ENCODE measurements around the gene MMP20. TPM values are rescaled to one million over a fixed set of nuclear protein-coding genes. Genes with fewer than 3 reads are reported as not detected.

The MMP20 gene
- total and polyA plus RNA-seq, 2 experiments from 2014 or later, result not detected

DNA sequence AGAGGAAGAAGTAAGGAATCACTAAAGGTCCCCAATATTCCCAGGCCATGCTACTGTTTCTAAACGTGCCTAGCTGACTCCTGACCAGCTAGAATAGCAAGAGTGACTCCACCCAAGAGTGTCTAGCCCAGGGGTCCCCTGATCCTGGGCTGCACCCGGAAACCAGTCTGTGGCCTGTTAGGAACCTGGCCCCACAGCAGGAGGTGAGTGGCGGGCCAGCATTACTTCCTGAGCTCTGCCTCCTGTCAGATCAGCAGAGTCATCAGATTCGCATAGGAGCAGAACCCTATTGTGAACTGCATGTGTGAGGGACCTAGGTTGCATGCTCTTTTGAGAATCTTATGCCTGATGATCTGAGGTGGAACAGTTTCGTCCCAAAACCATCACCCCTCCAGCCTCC is 2.0 kb downstream of the MMP20 start:
- DNase-seq (ENCODE audit: low read depth in 1 of 2, low spot score in 1 of 2), result no peak
- H3K27me3 ChIP-seq, result no peaks in the 10 kb centered on the region
- no peaks in the 10 kb centered on the region for H3K9me3 ChIP-seq (ENCODE audit: low read depth)
- H3K4me1 ChIP-seq (ENCODE audit: low read depth), result no peaks in the 10 kb centered on the region
- H3K36me3 ChIP-seq, result no peaks in the 10 kb centered on the region
- no peak overlapping the region for H3K4me3 ChIP-seq
- no peak overlapping the region for H3K27ac ChIP-seq
- no peak for TF ChIP-seq CTCF (IDR thresholded peaks at IDR 0.05; ENCODE audit: low read depth, low read length)

GRCh38 chr11:102622258-102622657 is 2.9 kb downstream of the MMP20 start:
- no peak overlapping the region for H3K27ac ChIP-seq
- no peaks in the 10 kb centered on the region for H3K27me3 ChIP-seq
- no peaks in the 10 kb centered on the region for H3K36me3 ChIP-seq
- TF ChIP-seq CTCF (IDR thresholded peaks at IDR 0.05; ENCODE audit: low read depth, low read length), result no peak
- H3K9me3 ChIP-seq (ENCODE audit: low read depth), result no peaks in the 10 kb centered on the region
- no peak overlapping the region for H3K4me3 ChIP-seq
- no peaks in the 10 kb centered on the region for H3K4me1 ChIP-seq (ENCODE audit: low read depth)
- DNase-seq (ENCODE audit: low read depth in 1 of 2, low spot score in 1 of 2), result no peak

GRCh38 chr11:102620818-102621561 is 4.1 kb downstream of the MMP20 start:
- no peak for TF ChIP-seq CTCF (IDR thresholded peaks at IDR 0.05; ENCODE audit: low read depth, low read length)
- H3K36me3 ChIP-seq, result no peaks in the 10 kb centered on the region
- no peaks in the 10 kb centered on the region for H3K4me1 ChIP-seq (ENCODE audit: low read depth)
- no peaks in the 10 kb centered on the region for H3K9me3 ChIP-seq (ENCODE audit: low read depth)
- H3K27me3 ChIP-seq, result no peaks in the 10 kb centered on the region
- H3K27ac ChIP-seq, result no peak overlapping the region
- H3K4me3 ChIP-seq, result no peak overlapping the region
- DNase-seq (ENCODE audit: low read depth in 1 of 2, low spot score in 1 of 2), result peak in 1 of 2 donors; percentile 78

GRCh38 chr11:102620179-102620578 is 5.0 kb downstream of the MMP20 start:
- Histone ChIP-seq H3K4me3 (no peak overlapping the region), H3K9me3 (ENCODE audit: low read depth) (no peaks in the 10 kb centered on the region), H3K4me1 (ENCODE audit: low read depth) (no peaks in the 10 kb centered on the region), H3K27me3 (no peaks in the 10 kb centered on the region), H3K36me3 (no peaks in the 10 kb centered on the region), H3K27ac (no peak overlapping the region)
- no peak for DNase-seq (ENCODE audit: low read depth in 1 of 2, low spot score in 1 of 2)
- TF ChIP-seq CTCF (IDR thresholded peaks at IDR 0.05; ENCODE audit: low read depth, low read length), result no peak

DNA sequence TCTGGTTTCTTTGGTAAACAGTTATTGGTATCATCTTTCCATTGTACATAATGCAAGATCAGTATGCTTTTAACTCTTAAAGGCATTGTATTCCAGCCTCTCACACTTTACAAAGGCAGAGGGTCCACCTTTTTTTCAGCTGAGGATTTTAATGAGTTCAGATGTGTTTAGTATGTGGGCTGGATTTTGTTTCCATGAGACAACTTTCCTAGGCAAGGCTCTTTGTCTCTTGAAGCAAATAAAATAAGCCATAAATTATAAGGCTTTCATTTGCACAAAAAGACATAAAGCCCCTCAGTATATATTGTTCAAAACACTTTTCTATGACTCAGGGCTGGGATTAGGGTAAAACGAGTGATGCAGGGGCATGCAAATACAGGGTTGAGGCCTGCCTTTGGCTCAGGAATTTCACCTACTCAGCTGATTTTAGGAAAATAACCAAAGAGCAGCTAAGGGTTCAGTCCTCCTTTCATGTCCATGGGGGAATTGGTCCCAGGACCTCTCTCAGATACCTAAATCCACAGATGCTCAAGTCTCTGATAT is 7.6 kb downstream of the MMP20 start:
- no peak overlapping the region for H3K27ac ChIP-seq
- no peak for DNase-seq (ENCODE audit: low read depth in 1 of 2, low spot score in 1 of 2)
- TF ChIP-seq CTCF (IDR thresholded peaks at IDR 0.05; ENCODE audit: low read depth, low read length), result no peak
- no peaks in the 10 kb centered on the region for H3K4me1 ChIP-seq (ENCODE audit: low read depth)
- H3K36me3 ChIP-seq, result no peaks in the 10 kb centered on the region
- no peaks in the 10 kb centered on the region for H3K9me3 ChIP-seq (ENCODE audit: low read depth)
- H3K4me3 ChIP-seq, result no peak overlapping the region
- H3K27me3 ChIP-seq, result no peaks in the 10 kb centered on the region

Measured in cardiac muscle cell (in vitro differentiated cells and primary cell).